Measurements from ENCODE around the gene STAM. TPM values are rescaled to one million over a fixed set of nuclear protein-coding genes. Genes with fewer than 3 reads are reported as not detected.

STAM gene
- total and polyA plus RNA-seq, 2 donors (not counting 3 experiments of a cell fraction or from before 2014, with no cell fraction given): 17.7 to 20.0 TPM

- H3K79me2 ChIP-seq (ENCODE audit: control insufficient read depth, insufficient read depth, low read length): peaks cover 51% of the 10 kb centered on the region
- ChIA-PET CTCF (interaction anchor here (0.8 kb wide), 1 partner anchor 45 kb away, joined by 5 read pairs; no protein-coding TSS in a partner anchor), POLR2A (no interaction called here)
- no peak overlapping the region for H3K4me2 ChIP-seq (ENCODE audit: insufficient read depth, low read length)
- no peak overlapping the region for H3K4me3 ChIP-seq (replicated peaks in 1 of 3; ENCODE audit: insufficient read depth in 1 of 3, low read depth in 1 of 3, low read length in 3 of 3)
- H2AFZ ChIP-seq (ENCODE audit: low read depth, low read length): no peak overlapping the region
- no peak for FAIRE-seq
- no peak overlapping the region for H3K27ac ChIP-seq (ENCODE audit: insufficient read depth, low read depth, low read length)
- H3K4me1 ChIP-seq (ENCODE audit: control insufficient read depth, extremely low read depth, insufficient read depth, low read length): peaks cover 13% of the 10 kb centered on the region
- intact Hi-C loops (cut with micrococcal nuclease) (no loop called here), dilution Hi-C loops (cut with MboI; ENCODE audit: extremely low pct_ligation_motif_present, low sequenced_read_pairs) (no loop called here)
- peaks cover 0 to 2% of the 10 kb centered on the region in 2 experiments for H3K36me3 ChIP-seq (ENCODE audit: control insufficient read depth in 2 of 2, extremely low read depth in 1 of 2, insufficient read depth in 2 of 2, low read length in 2 of 2)
- peaks cover 5% of the 10 kb centered on the region for H4K20me1 ChIP-seq (replicated peaks; ENCODE audit: control insufficient read depth, extremely low read depth, insufficient read depth, low read length)
- no TSS peak for BruUV-seq (replicated peaks)
- no peaks in the 10 kb centered on the region for H3K9me3 ChIP-seq (replicated peaks; ENCODE audit: control insufficient read depth, insufficient read depth, low read length)
- no peaks in the 10 kb centered on the region for H3K27me3 ChIP-seq (ENCODE audit: control insufficient read depth in 2 of 2, insufficient read depth in 2 of 2, low read length in 2 of 2)
- H3K9ac ChIP-seq (replicated peaks; ENCODE audit: extremely low read depth, insufficient read depth, low read length): no peak overlapping the region
- no peaks in the 10 kb centered on the region for H3K9me1 ChIP-seq (replicated peaks; ENCODE audit: control insufficient read depth, extremely low read depth, insufficient read depth, low read length)
- DNase-seq (ENCODE audit: low read depth, low spot score): no peak
- no peak for TF ChIP-seq EZH2 (IDR thresholded peaks at IDR 0.05; ENCODE audit: borderline replicate concordance, low read depth, low read length, severe bottlenecking)
- no peak for TF ChIP-seq CTCF (IDR thresholded peaks at IDR 0.05; ENCODE audit: extremely low read depth in 1 of 2, insufficient read depth in 1 of 2, low read depth in 1 of 2, low read length in 2 of 2)
- no peak for TF ChIP-seq MYC (IDR thresholded peaks at IDR 0.05; ENCODE audit: low read depth, low read length)
- TF ChIP-seq GATA2 (IDR thresholded peaks at IDR 0.05; ENCODE audit: insufficient read depth, insufficient read length, low read depth, low read length): no peak
- no peak for TF ChIP-seq JUN (IDR thresholded peaks at IDR 0.05; ENCODE audit: borderline replicate concordance, insufficient read depth, insufficient read length, low read depth)
- TF ChIP-seq MAX (IDR thresholded peaks at IDR 0.05; ENCODE audit: insufficient read depth, insufficient read length): no peak
- TF ChIP-seq POLR2AphosphoS5 (IDR thresholded peaks at IDR 0.05; ENCODE audit: insufficient read depth, low read depth, low read length): no peak
- TF ChIP-seq FOS (IDR thresholded peaks at IDR 0.05; ENCODE audit: borderline replicate concordance, insufficient read depth, low read length): no peak
- TF ChIP-seq POLR2A (IDR thresholded peaks at IDR 0.05; ENCODE audit: low read depth, low read length): no peak
Observed at GRCh38 chr10:17661510-17661909, 17.6 kb downstream of the STAM start.
